Left ventricle myocardium inferior (tissue), 1 donor: ENCODE measurements around the gene TRIM71. TPM values are rescaled to one million over a fixed set of nuclear protein-coding genes. Genes with fewer than 3 reads are reported as not detected.

ENCODE experiments used
- DNase-seq: peaks from one replicate; pipeline ENCODE4 v3.0.0-alpha.2; 2020
- H3K27ac ChIP-seq: fragments of 200-600 bp; replicated peaks from 2 replicates; pipeline ENCODE4 v1.8.0; 2021
- H3K27me3 ChIP-seq: fragments of 200-600 bp; 2 replicates; pipeline ENCODE4 v1.8.0; 2021; ENCODE audit warnings: low read depth
- H3K36me3 ChIP-seq: fragments of 200-600 bp; 2 replicates; pipeline ENCODE4 v1.8.0; 2021
- H3K4me1 ChIP-seq: fragments of 200-600 bp; 2 replicates; pipeline ENCODE4 v1.8.0; 2021
- H3K4me3 ChIP-seq: fragments of 200-600 bp; 2 replicates; pipeline ENCODE4 v1.8.0; 2021; ENCODE audit warnings: mild to moderate bottlenecking, moderate library complexity
- H3K9me3 ChIP-seq: fragments of 200-600 bp; replicated peaks from 2 replicates; pipeline ENCODE4 v1.8.0; 2021
- CTCF ChIP-seq: fragments of 200-600 bp; IDR thresholded peaks from 2 replicates; pipeline ENCODE4 v1.8.0; 2021; ENCODE audit warnings: antibody characterized with exemption, mild to moderate bottlenecking, borderline replicate concordance
- intact Hi-C: fragments of 100-400 bp; cut with micrococcal nuclease; formaldehyde crosslinking; loops from one replicate; pipeline ENCODE4 v1.11.0; 2022
- total RNA-seq: library from RNA; stranded (reverse); fragmentation: NEBNext Ultra II Directional; extraction: Animal tissue kit (Norgen Biotek cat#: 25700); gene quantifications from one replicate; pipeline ENCODE4 v1.2.1, GENCODE V29; 2021
- donor health status: DM: no; HTN: yes; CAD: no; lungs with severe emphysema.

The TRIM71 gene
- total RNA-seq, 1 donor from 2014 or later: not detected

- H3K4me1 ChIP-seq: peaks cover 9% of the 10 kb centered on the region
- DNase-seq: no peak
- no peaks in the 10 kb centered on the region for H3K9me3 ChIP-seq
- H3K36me3 ChIP-seq: no peaks in the 10 kb centered on the region
- no peak overlapping the region for H3K4me3 ChIP-seq
- no peak for TF ChIP-seq CTCF
- intact Hi-C loops: no loop called here
- no peaks in the 10 kb centered on the region for H3K27me3 ChIP-seq
- no peak overlapping the region for H3K27ac ChIP-seq
Observed at GRCh38 chr3:32855350-32855953, 37.7 kb downstream of the TRIM71 start.

GRCh38 chr3:32856355-32856889, 38.6 kb downstream of the TRIM71 start:
- TF ChIP-seq CTCF: no peak
- Histone ChIP-seq H3K4me3 (no peak overlapping the region), H3K9me3 (no peaks in the 10 kb centered on the region), H3K27ac (no peak overlapping the region), H3K4me1 (peaks cover 7% of the 10 kb centered on the region), H3K27me3 (no peaks in the 10 kb centered on the region), H3K36me3 (no peaks in the 10 kb centered on the region)
- no peak for DNase-seq
- intact Hi-C loops: no loop called here

- Histone ChIP-seq H3K36me3 (no peaks in the 10 kb centered on the region), H3K4me3 (no peak overlapping the region), H3K4me1 (peaks cover 7% of the 10 kb centered on the region), H3K27me3 (no peaks in the 10 kb centered on the region), H3K9me3 (no peaks in the 10 kb centered on the region), H3K27ac (no peak overlapping the region)
- no peak for DNase-seq
- intact Hi-C loops: no loop called here
- no peak for TF ChIP-seq CTCF
Observed at GRCh38 chr3:32856901-32857507, 39.2 kb downstream of the TRIM71 start.

GRCh38 chr3:32857921-32858320, 40.1 kb downstream of the TRIM71 start:
- no peak for DNase-seq
- H3K27me3 ChIP-seq: no peaks in the 10 kb centered on the region
- no peaks in the 10 kb centered on the region for H3K36me3 ChIP-seq
- intact Hi-C loops: no loop called here
- H3K4me1 ChIP-seq: peaks cover 7% of the 10 kb centered on the region
- no peak overlapping the region for H3K4me3 ChIP-seq
- H3K27ac ChIP-seq: no peak overlapping the region
- no peaks in the 10 kb centered on the region for H3K9me3 ChIP-seq
- TF ChIP-seq CTCF: no peak

- TF ChIP-seq CTCF: no peak
- intact Hi-C loops: no loop called here
- no peak overlapping the region for H3K4me3 ChIP-seq
- H3K36me3 ChIP-seq: no peaks in the 10 kb centered on the region
- peaks cover 7% of the 10 kb centered on the region for H3K4me1 ChIP-seq
- no peak for DNase-seq
- H3K27ac ChIP-seq: no peak overlapping the region
- no peaks in the 10 kb centered on the region for H3K27me3 ChIP-seq
- no peaks in the 10 kb centered on the region for H3K9me3 ChIP-seq
Observed at GRCh38 chr3:32859604-32860237, 41.9 kb downstream of the TRIM71 start.
